Neural progenitor cell (in vitro differentiated cells): ENCODE measurements around the gene MSI2. TPM values are rescaled to one million over a fixed set of nuclear protein-coding genes. Genes with fewer than 3 reads are reported as not detected.

Experiments
- DNase-seq: peaks from one replicate; pipeline ENCODE4 v3.0.0-alpha.2; 2016; ENCODE audit warnings: low spot score
- H2AFZ ChIP-seq: fragments of 200-600 bp; sonication (generic); replicated peaks from 2 replicates; pipeline ENCODE4 v1.6.1; 2016; ENCODE audit warnings: antibody characterized with exemption
- H3F3A ChIP-seq: fragments of 200-600 bp; sonication (generic); 2 replicates; pipeline ENCODE4 v1.6.1; 2016; ENCODE audit warnings: antibody characterized with exemption, low read depth
- H3K27ac ChIP-seq: fragments of 200-600 bp; sonication (generic); 2 replicates; pipeline ENCODE4 v1.5.1; 2016; ENCODE audit warnings: mild to moderate bottlenecking
- H3K27me3 ChIP-seq: fragments of 200-600 bp; sonication (generic); 2 replicates; pipeline ENCODE4 v1.6.1; 2016; ENCODE audit warnings: mild to moderate bottlenecking, moderate library complexity
- H3K36me3 ChIP-seq: fragments of 200-600 bp; sonication (generic); 2 replicates; pipeline ENCODE4 v1.5.1; 2016
- H3K4me1 ChIP-seq: fragments of 200-600 bp; sonication (generic); 2 replicates; pipeline ENCODE4 v1.6.1; 2016; ENCODE audit warnings: mixed run types
- H3K4me2 ChIP-seq: fragments of 200-600 bp; sonication (generic); 2 replicates; pipeline ENCODE4 v1.6.1; 2016
- H3K4me3 ChIP-seq: fragments of 200-600 bp; sonication (generic); 2 replicates; pipeline ENCODE4 v1.5.1; 2016
- H3K79me2 ChIP-seq: fragments of 200-600 bp; sonication (generic); 2 replicates; pipeline ENCODE4 v1.6.1; 2016; ENCODE audit warnings: low read depth
- H3K9ac ChIP-seq: fragments of 200-600 bp; sonication (generic); 2 replicates; pipeline ENCODE4 v1.6.1; 2016
- H3K9me3 ChIP-seq: fragments of 200-600 bp; sonication (generic); 2 replicates; pipeline ENCODE4 v1.5.1; 2016; ENCODE audit warnings: low read depth
- H4K20me1 ChIP-seq: fragments of 200-600 bp; sonication (generic); 2 replicates; pipeline ENCODE4 v1.6.1; 2016; ENCODE audit warnings: low read depth
- H3K27ac Mint-ChIP-seq: 3 replicates; pipeline ENCODE4 v1.8.0; 2021; ENCODE audit warnings: mixed read lengths
- H3K27me3 Mint-ChIP-seq: 2 replicates; pipeline ENCODE4 v1.8.0; 2022; ENCODE audit warnings: low read depth, mild to moderate bottlenecking, inconsistent platforms, moderate library complexity, mixed read lengths; ENCODE audit not compliant: insufficient read depth
- H3K36me3 Mint-ChIP-seq: 3 replicates; pipeline ENCODE4 v1.8.0; 2021; ENCODE audit warnings: mixed read lengths
- H3K4me1 Mint-ChIP-seq: 3 replicates; pipeline ENCODE4 v1.8.0; 2021; ENCODE audit warnings: mixed read lengths
- H3K4me3 Mint-ChIP-seq: 3 replicates; pipeline ENCODE4 v1.8.0; 2021; ENCODE audit warnings: mild to moderate bottlenecking, moderate library complexity, mixed read lengths
- H3K9me3 Mint-ChIP-seq: 3 replicates; pipeline ENCODE4 v1.8.0; 2020; ENCODE audit warnings: mixed read lengths
- EZH2 ChIP-seq: fragments of 200-600 bp; sonication (generic); IDR thresholded peaks from 2 replicates; pipeline ENCODE4 v1.6.1; 2017; ENCODE audit warnings: antibody characterized with exemption, mild to moderate bottlenecking, moderate library complexity
- EZH2phosphoT487 ChIP-seq: fragments of 200-600 bp; sonication (generic); IDR thresholded peaks from 2 replicates; pipeline ENCODE4 v1.6.1; 2017; ENCODE audit warnings: antibody characterized with exemption
- total RNA-seq: library from RNA; depleted of rRNA; stranded (reverse); fragments of >200 nt; gene quantifications from 2 replicates; pipeline ENCODE4 v1.2.3, GENCODE V29; 2015; ENCODE audit warnings: low replicate concordance
- TF ChIP-seq, protein P1 (sequence below): fragments of 200-600 bp; sonication (generic); IDR thresholded peaks from 2 replicates; pipeline ENCODE4 v1.5.1; 2017; ENCODE audit warnings: antibody characterized with exemption, mild to moderate bottlenecking

Gene MSI2
- total RNA-seq, 1 donor from 2014 or later, result 96.9 TPM

DNA sequence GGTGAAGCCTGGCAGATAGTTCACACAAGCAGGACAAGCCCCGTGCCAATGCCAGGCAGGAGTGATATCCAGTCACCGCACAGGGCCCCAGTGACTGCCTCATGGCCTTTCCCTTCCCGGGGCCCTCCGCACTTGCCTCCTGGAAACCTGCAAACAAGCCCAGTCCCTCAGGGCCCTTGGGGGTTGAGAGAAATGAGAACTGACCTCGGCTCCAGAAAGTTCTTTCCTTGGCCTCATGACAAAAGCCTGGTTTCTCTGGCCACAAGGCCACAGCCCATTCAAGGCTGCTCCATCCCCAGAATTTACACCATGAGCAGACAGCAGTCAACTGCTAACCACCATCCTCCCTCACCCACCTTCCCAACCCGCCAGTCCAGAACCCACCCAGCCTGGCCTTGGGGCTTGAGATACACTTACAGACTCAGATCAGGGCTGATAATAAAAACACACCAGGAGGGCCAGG lies 411.2 kb downstream of the MSI2 start:
- H3F3A ChIP-seq, result peaks cover 34% of the 10 kb centered on the region
- Mint-ChIP-seq H3K36me3 (peaks cover 24% of the 10 kb centered on the region), H3K27ac (no peak overlapping the region), H3K9me3 (no peaks in the 10 kb centered on the region), H3K4me1 (peaks cover 60% of the 10 kb centered on the region), H3K4me3 (no peak overlapping the region), H3K27me3 (peaks cover 9% of the 10 kb centered on the region)
- DNase-seq, result no peak
- no peaks in the 10 kb centered on the region for H3K36me3 ChIP-seq
- H3K4me3 ChIP-seq, result no peak overlapping the region
- no peak overlapping the region for H3K4me2 ChIP-seq
- no peaks in the 10 kb centered on the region for H3K27me3 ChIP-seq
- H2AFZ ChIP-seq, result no peak overlapping the region
- TF ChIP-seq, protein P1, sequence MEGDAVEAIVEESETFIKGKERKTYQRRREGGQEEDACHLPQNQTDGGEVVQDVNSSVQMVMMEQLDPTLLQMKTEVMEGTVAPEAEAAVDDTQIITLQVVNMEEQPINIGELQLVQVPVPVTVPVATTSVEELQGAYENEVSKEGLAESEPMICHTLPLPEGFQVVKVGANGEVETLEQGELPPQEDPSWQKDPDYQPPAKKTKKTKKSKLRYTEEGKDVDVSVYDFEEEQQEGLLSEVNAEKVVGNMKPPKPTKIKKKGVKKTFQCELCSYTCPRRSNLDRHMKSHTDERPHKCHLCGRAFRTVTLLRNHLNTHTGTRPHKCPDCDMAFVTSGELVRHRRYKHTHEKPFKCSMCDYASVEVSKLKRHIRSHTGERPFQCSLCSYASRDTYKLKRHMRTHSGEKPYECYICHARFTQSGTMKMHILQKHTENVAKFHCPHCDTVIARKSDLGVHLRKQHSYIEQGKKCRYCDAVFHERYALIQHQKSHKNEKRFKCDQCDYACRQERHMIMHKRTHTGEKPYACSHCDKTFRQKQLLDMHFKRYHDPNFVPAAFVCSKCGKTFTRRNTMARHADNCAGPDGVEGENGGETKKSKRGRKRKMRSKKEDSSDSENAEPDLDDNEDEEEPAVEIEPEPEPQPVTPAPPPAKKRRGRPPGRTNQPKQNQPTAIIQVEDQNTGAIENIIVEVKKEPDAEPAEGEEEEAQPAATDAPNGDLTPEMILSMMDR, result no peak
- TF ChIP-seq EZH2phosphoT487 (no peak), EZH2 (no peak)
- peaks cover 34% of the 10 kb centered on the region for H3K4me1 ChIP-seq
- no peaks in the 10 kb centered on the region for H3K79me2 ChIP-seq
- H3K9ac ChIP-seq, result no peak overlapping the region
- H3K9me3 ChIP-seq, result no peaks in the 10 kb centered on the region
- no peak overlapping the region for H3K27ac ChIP-seq
- H4K20me1 ChIP-seq, result peaks cover 32% of the 10 kb centered on the region

DNA sequence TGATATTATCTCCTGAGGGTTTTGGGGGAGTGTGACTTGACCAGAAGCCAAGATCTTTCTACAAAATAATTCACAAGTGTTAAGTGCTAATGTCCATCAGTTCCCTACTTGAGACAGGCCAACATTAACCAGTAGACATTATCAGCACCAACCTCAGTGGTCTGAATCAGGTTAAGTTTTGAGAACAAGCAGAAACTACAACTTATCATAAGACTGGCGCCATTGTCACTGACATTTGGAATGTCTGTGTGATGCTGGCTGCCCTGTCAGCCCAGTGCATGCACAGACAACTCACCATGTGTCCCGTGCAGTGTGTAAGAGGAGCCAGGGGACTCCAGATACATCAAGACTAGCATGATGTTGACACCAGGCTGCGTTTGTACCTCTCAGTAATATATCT lies 412.0 kb downstream of the MSI2 start:
- Mint-ChIP-seq H3K27me3 (peaks cover 6% of the 10 kb centered on the region), H3K36me3 (peaks cover 26% of the 10 kb centered on the region), H3K4me1 (peaks cover 54% of the 10 kb centered on the region), H3K4me3 (no peak overlapping the region), H3K9me3 (no peaks in the 10 kb centered on the region), H3K27ac (peak overlapping the region; percentile 36)
- Histone ChIP-seq H3K4me2 (no peak overlapping the region), H3F3A (peaks cover 28% of the 10 kb centered on the region), H3K9ac (no peak overlapping the region), H4K20me1 (peaks cover 31% of the 10 kb centered on the region), H3K4me3 (no peak overlapping the region), H3K4me1 (peaks cover 29% of the 10 kb centered on the region), H3K36me3 (no peaks in the 10 kb centered on the region), H3K27me3 (no peaks in the 10 kb centered on the region), H3K9me3 (no peaks in the 10 kb centered on the region), H3K27ac (no peak overlapping the region), H3K79me2 (no peaks in the 10 kb centered on the region), H2AFZ (no peak overlapping the region)
- no peak for TF ChIP-seq EZH2
- TF ChIP-seq, protein P1, result no peak
- TF ChIP-seq EZH2phosphoT487, result no peak
- DNase-seq, result no peak

DNA sequence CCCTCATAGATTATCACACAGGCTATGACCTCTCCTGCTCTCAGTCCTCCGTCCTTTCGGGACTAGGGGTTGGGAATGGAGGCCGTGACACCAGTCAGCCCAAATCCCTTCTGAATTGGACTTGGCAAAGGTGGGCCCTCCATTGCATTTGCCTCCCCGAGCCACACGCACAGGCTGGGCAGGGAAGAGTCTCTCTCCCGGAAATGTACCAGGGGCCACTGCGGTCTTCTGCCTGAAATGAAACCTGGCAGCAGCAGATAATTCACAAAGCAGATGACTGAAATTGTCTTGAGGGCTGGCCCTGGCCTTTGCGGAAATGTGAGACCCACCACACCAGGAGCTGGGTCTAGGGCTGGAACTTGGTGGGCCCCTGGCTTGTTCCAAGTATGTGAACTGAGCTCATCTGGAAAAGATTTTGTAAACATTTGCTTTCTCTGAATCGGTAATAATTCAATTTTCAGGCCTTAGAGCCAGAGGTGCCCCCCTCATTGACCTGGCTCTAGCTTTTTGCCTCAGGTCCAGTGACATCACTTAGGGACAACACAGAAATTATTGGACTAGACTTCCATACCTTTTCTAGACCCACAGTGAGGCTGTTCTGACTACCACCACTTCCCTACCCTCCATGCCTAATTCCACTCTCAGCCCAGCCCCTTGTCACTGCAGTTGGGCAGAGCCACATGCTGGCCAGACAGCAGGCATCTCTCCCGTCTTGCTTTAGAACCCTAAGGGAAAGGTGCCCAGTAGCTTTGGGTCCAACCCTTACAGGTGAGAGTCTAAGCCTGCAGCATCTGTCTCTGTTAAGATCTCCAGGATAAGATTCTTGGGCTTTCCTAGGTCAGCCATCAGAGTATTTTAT lies 413.6 kb downstream of the MSI2 start:
- Mint-ChIP-seq H3K36me3 (peaks cover 29% of the 10 kb centered on the region), H3K4me3 (no peak overlapping the region), H3K27ac (peak overlapping the region; percentile 90), H3K27me3 (peaks cover 3% of the 10 kb centered on the region), H3K4me1 (peaks cover 42% of the 10 kb centered on the region), H3K9me3 (no peaks in the 10 kb centered on the region)
- H3K36me3 ChIP-seq, result no peaks in the 10 kb centered on the region
- peaks cover 13% of the 10 kb centered on the region for H3K4me1 ChIP-seq
- peaks cover 26% of the 10 kb centered on the region for H4K20me1 ChIP-seq
- no peak overlapping the region for H3K4me2 ChIP-seq
- H3K9ac ChIP-seq, result no peak overlapping the region
- H3K27me3 ChIP-seq, result no peaks in the 10 kb centered on the region
- H3K79me2 ChIP-seq, result no peaks in the 10 kb centered on the region
- H2AFZ ChIP-seq, result no peak overlapping the region
- DNase-seq, result no peak
- peaks cover 17% of the 10 kb centered on the region for H3F3A ChIP-seq
- H3K9me3 ChIP-seq, result no peaks in the 10 kb centered on the region
- TF ChIP-seq, protein P1, result no peak
- no peak for TF ChIP-seq EZH2phosphoT487
- TF ChIP-seq EZH2, result no peak
- no peak overlapping the region for H3K4me3 ChIP-seq
- no peak overlapping the region for H3K27ac ChIP-seq
